Mesenteric fat pad (tissue), 1 donor: Measurements from ENCODE around the gene COL25A1. TPM values are rescaled to one million over a fixed set of nuclear protein-coding genes. Genes with fewer than 3 reads are reported as not detected.
"Not testable (repeated sequence)": the region's sequence is repeated elsewhere in the genome, so short reads cannot be mapped to it uniquely, and the experiment has no call there.

Experiments used
- DNase-seq: peaks from one replicate; pipeline ENCODE4 v3.0.0-alpha.2; 2020; ENCODE audit warnings: low spot score
- total RNA-seq: library from RNA; stranded (reverse); fragmentation: NEBNext Ultra II Directional; extraction: Animal tissue kit (Norgen Biotek cat#: 25700); gene quantifications from one replicate; pipeline ENCODE4 v1.2.1, GENCODE V29; 2021
- donor health status: DM: yes; HTN: yes; CAD: no.

The COL25A1 gene
- total RNA-seq, 1 donor from 2014 or later = 6.6 TPM

- DNase-seq = no peak
Measured at GRCh38 chr4:108881986-108882385, 420.5 kb downstream of the COL25A1 start.

GRCh38 chr4:108881190-108881589, 421.3 kb downstream of the COL25A1 start:
- DNase-seq = no peak

DNA sequence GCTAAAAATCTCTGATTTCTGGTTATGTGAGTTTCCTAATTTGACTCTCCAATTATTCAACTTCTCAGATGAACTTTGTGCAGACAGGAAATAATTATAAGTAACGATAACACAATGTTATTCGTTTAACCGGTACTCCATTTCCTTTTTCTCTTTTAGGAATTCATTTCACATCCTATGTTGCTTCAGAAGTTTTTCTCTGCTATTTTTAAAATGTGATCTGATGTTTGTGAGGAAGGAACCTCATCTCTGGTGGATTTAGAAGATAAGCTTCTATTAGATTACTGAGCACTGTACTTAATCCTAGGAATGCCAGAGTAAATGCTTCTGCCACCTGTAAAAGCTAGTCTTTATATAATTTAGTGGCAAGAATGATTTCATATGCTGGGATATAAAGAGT, 423.7 kb downstream of the COL25A1 start:
- no peak for DNase-seq

GRCh38 chr4:108877821-108878220, 424.6 kb downstream of the COL25A1 start:
- no peak for DNase-seq

- DNase-seq = no peak
Measured at GRCh38 chr4:108874806-108875205, 427.7 kb downstream of the COL25A1 start.

GRCh38 chr4:108869970-108870369, 432.5 kb downstream of the COL25A1 start:
- DNase-seq = not testable (repeated sequence)

DNA sequence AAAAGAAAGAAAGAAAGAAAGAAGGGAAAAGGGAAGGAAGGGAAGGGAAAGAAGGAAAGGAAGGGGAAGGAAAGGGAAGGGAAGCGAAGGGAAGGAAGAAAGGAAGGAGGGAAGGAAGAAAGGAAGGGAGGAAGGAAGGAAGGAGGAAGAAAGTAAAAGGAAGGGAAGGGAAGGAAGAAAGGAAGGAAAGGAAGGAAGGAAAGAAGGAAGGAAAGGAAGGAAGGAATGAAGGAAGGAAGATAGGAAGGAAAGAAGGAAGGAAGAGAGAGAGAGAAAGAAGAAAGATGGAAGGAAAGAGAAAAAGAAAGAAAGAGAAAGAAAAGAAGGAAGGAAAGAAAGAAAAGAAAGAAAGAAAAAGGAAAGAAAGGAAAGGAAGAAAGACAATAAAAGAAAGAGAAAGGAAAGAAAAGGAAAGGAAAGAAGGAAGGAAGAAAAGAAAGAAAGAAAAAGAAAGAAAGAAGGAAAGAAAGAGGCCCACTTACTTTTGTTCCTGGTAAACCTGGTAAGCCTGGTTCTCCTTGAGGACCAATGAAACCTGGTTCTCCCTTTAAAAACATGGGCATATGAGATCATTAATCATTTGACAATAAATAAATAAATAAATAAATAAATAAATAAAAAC, 433.7 kb downstream of the COL25A1 start:
- DNase-seq = no peak

DNA sequence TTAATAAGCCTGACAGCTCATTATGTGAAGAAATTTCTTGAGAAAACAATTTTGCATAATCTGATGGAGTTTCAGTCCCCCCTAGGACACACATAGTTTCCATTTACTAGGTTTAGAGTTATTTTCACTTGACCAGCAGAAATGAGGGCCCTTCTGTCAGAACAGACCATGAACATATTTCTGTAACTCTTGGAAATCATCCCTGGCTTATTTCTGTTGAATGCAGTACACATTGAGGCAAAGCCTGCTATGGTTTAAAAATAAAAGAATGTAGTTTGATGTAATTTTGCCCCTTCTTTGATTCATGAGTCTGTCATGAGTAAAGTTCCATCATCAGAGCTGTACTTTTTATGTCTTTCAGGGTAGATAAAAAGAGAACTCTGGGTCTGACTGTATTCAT, 435.0 kb downstream of the COL25A1 start:
- DNase-seq = no peak

- DNase-seq = no peak
Measured at GRCh38 chr4:108861334-108861733, 441.1 kb downstream of the COL25A1 start.

DNA sequence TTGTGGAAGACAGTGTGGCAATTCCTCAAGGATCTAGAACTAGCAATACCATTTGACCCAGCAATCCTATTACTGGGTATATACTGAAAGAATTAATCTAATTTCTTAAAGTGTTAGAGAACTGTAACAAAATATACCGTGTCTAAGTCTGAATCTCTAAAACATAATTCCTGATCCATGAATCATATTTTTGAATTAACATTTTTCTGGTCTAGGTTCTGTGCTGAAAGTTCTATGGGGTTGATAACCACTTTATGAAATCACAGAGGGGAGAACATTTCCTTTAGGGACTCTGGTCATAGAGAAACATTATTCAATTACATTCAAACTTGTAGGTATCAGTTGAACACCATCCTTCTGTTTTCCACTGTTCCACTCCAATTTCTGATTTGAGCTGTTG, 447.7 kb downstream of the COL25A1 start:
- DNase-seq = no peak

DNA sequence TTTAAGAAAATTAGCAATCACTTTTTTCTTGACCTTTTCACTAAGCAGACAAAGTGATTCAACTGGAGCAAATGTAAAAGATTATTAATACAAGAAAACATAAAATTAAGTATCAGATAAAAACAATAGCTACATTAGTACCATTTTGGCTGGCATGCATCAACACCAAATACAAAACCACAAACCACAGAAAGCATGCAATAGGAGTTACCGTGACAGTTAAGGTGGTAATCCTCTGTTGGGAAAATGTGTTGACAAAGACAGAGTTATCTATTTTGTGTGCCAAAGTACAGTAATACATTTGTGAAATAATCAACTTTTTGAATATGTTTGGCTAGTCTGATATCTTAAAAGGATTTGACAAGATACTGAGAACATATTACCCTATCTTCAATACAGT, 449.8 kb downstream of the COL25A1 start:
- no peak for DNase-seq

- DNase-seq = no peak
Measured at GRCh38 chr4:108851366-108851765, 451.1 kb downstream of the COL25A1 start.

GRCh38 chr4:108850219-108850649, 452.2 kb downstream of the COL25A1 start:
- no peak for DNase-seq

GRCh38 chr4:108849611-108850168, 452.8 kb downstream of the COL25A1 start:
- DNase-seq = no peak

- no peak for DNase-seq
Measured at GRCh38 chr4:108846568-108846967, 455.9 kb downstream of the COL25A1 start.

GRCh38 chr4:108840426-108840975, 462.0 kb downstream of the COL25A1 start:
- DNase-seq = no peak

DNA sequence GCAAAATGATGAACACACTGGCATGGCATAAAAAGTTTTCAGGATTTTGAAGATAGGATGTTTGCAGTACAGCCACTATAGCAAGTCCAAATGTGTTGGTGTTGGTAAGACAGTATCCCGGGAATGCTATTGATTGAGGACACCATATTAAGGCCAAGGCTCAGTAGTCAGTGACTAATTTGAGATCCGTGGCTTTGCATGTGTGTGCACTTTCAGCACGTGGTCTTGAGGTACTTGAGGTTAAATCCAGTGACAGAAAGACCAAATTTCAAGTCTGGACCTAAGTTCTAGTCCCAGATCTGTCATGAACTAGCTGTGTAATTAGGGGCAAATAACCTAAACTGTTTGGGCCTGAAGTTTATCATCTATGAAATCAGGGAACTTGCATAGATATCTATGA, 463.1 kb downstream of the COL25A1 start:
- DNase-seq = no peak

GRCh38 chr4:108838451-108838850, 464.0 kb downstream of the COL25A1 start:
- no peak for DNase-seq

DNA sequence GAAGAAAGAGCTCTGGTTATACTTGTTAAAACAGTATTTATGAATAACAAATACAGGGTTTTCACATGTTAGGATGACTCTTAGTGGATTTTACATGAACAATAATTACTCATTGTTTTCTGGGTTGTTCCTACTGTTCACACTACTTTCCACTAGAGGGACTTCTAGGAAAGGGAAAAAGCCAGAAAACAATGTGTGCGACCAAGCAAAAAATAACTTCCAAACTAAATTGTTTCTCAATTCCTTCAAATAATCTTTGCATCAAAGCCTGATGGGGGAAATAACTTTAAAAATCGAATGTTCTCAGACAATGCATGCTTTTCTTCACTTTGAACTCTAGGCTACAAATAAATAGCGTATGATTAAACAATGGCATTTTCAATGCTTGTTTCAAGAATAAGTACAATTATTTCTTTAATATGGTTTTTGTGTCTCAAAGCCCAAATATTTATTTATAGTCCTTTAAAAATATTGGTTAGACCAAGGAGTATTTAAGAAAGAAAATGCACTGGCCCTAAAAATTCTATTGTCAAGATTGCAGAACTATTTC, 467.5 kb downstream of the COL25A1 start:
- DNase-seq = no peak

GRCh38 chr4:108834166-108834834, 468.2 kb downstream of the COL25A1 start:
- no peak for DNase-seq

- DNase-seq = no peak
Measured at GRCh38 chr4:108833046-108833445, 469.4 kb downstream of the COL25A1 start.

DNA sequence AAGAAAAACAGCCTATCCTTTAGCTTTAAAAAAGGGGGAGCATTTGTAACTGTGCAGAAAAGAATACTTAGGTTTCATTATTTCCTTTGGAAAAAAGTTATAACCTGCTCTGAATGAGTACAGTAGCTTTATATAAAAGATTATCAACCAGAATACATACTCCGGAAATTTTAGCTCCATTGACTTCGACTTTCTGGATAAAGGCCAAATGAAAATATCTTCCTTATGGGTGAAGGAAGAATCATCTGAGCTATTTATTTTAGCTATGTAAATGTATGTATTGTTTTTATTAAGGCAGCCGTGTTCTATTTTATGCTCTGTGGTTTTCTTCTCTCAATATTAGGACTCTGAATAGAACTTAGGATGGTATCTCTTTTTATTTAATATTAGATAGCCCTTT, 470.6 kb downstream of the COL25A1 start:
- DNase-seq = no peak
